H1 (cell line): ENCODE results near the gene CERS5. TPM values are rescaled to one million over a fixed set of nuclear protein-coding genes. Genes with fewer than 3 reads are reported as not detected.

Experiments
- CTCF ChIA-PET: fragments of 300-600 bp; sonication (Branson Sonifier 250); formaldehyde crosslinking; loops from one replicate; lab custom pipeline; 2021; ENCODE audit not compliant: partially characterized antibody; lab: Charles Lee
- POLR2A ChIA-PET: fragments of 300-600 bp; sonication (Branson Sonifier 250); formaldehyde crosslinking; loops from one replicate; lab custom pipeline; 2021; ENCODE audit warnings: inconsistent platforms; ENCODE audit not compliant: partially characterized antibody; lab: Charles Lee
- DNase-seq, 2 experiments: peaks; one replicate each; pipeline versions ENCODE4 v3.0.0 to v3.0.0-alpha.2; 2010 to 2022; ENCODE audit warnings: low spot score in 2 of 2, low read depth in 1 of 2, mixed read lengths in 1 of 2
- FAIRE-seq: peaks from 2 replicates; lab custom pipeline; 2011; peaks lifted over from hg19 to GRCh38; lab: Jason Lieb, UNC
- H2AFZ ChIP-seq: 2 replicates; pipeline ENCODE4 v1.8.1; 2012; ENCODE audit warnings: low read length, inconsistent platforms
- H2AK5ac ChIP-seq: 2 replicates; pipeline ENCODE4 v1.6.1; 2013; ENCODE audit warnings: low read depth, low read length
- H2BK120ac ChIP-seq: replicated peaks from 2 replicates; pipeline ENCODE3; 2013; ENCODE audit warnings: low read depth, low read length, inconsistent platforms
- H2BK12ac ChIP-seq: 2 replicates; pipeline ENCODE4 v1.6.1; 2013; ENCODE audit warnings: low read depth, low read length
- H2BK15ac ChIP-seq: 2 replicates; pipeline ENCODE4 v1.6.1; 2013; ENCODE audit warnings: low read length
- H2BK20ac ChIP-seq: 2 replicates; pipeline ENCODE4 v1.6.1; 2013; ENCODE audit warnings: low read length
- H2BK5ac ChIP-seq: 2 replicates; pipeline ENCODE4 v1.6.1; 2013; ENCODE audit warnings: low read depth, low read length
- H3K14ac ChIP-seq: 2 replicates; pipeline ENCODE4 v1.6.1; 2013; ENCODE audit warnings: inconsistent platforms; ENCODE audit not compliant: insufficient read length
- H3K18ac ChIP-seq: 2 replicates; pipeline ENCODE4 v1.6.1; 2013; ENCODE audit warnings: low read length; ENCODE audit errors: extremely low read depth
- H3K23ac ChIP-seq: 2 replicates; pipeline ENCODE4 v1.6.1; 2013; ENCODE audit warnings: inconsistent platforms; ENCODE audit not compliant: insufficient read length
- H3K23me2 ChIP-seq: 2 replicates; pipeline ENCODE4 v1.6.1; 2013; ENCODE audit warnings: low read depth, low read length
- H3K27ac ChIP-seq: 2 replicates; pipeline ENCODE4 v1.6.1; 2011; ENCODE audit warnings: low read depth, low read length, inconsistent platforms
- H3K27me3 ChIP-seq, 4 experiments: replicated peaks in 1 of 4; 1 replicate in 1 of 4; 2 replicates in 3 of 4; pipeline versions ENCODE4 v1.6.1 to v1.8.1; 2011 to 2013; ENCODE audit warnings: low read length in 3 of 4, mild to moderate bottlenecking in 3 of 4, inconsistent platforms in 2 of 4, mixed read lengths in 2 of 4, moderate library complexity in 1 of 4; ENCODE audit not compliant: control insufficient read depth in 3 of 4, insufficient read depth in 3 of 4; ENCODE audit errors: extremely low read depth in 1 of 4
- H3K36me3 ChIP-seq, 4 experiments: 2 replicates each; pipeline versions ENCODE4 v1.6.1 to v1.8.1; 2011 to 2013; ENCODE audit warnings: mild to moderate bottlenecking in 4 of 4, low read length in 3 of 4, moderate library complexity in 2 of 4, control low read depth in 1 of 4, inconsistent platforms in 1 of 4; ENCODE audit not compliant: insufficient read depth in 4 of 4, control insufficient read depth in 2 of 4
- H3K4ac ChIP-seq: replicated peaks from 2 replicates; pipeline ENCODE3; 2013; ENCODE audit warnings: low read length, low read depth, mixed read lengths, inconsistent platforms; ENCODE audit not compliant: insufficient read length
- H3K4me1 ChIP-seq, 4 experiments: replicated peaks in 1 of 4; 1 replicate in 1 of 4; 2 replicates in 3 of 4; pipeline versions ENCODE4 v1.6.1 to v1.8.1; 2011 to 2013; ENCODE audit warnings: low read length in 3 of 4, inconsistent platforms in 2 of 4, mixed read lengths in 1 of 4; ENCODE audit not compliant: insufficient read depth in 4 of 4, control insufficient read depth in 3 of 4
- H3K4me2 ChIP-seq, 2 experiments: 2 replicates each; pipeline versions ENCODE4 v1.6.1 to v1.8.1; 2011 to 2013; ENCODE audit warnings: low read depth in 2 of 2, low read length in 2 of 2, control low read depth in 1 of 2, inconsistent platforms in 1 of 2, mild to moderate bottlenecking in 1 of 2; ENCODE audit not compliant: insufficient read depth in 1 of 2
- H3K4me3 ChIP-seq, 4 experiments: fragments of 200-600, 300-600 bp in 1 of 4; sonication (generic), shearing (Covaris generic), sonication (Bioruptor Twin) in 1 of 4; 2 replicates each; pipeline versions ENCODE4 v1.5.1 to v1.8.1; 2011 to 2016; ENCODE audit warnings: low read length in 4 of 4, low read depth in 3 of 4, control low read depth in 2 of 4, inconsistent platforms in 2 of 4, mild to moderate bottlenecking in 2 of 4, mixed read lengths in 1 of 4, moderate library complexity in 1 of 4; ENCODE audit not compliant: insufficient read depth in 2 of 4; ENCODE audit errors: extremely low read depth in 1 of 4
- H3K56ac ChIP-seq: replicated peaks from 2 replicates; pipeline ENCODE3; 2013; ENCODE audit warnings: low read depth, mild to moderate bottlenecking, mixed read lengths, low read length, inconsistent platforms; ENCODE audit not compliant: insufficient read length
- H3K79me1 ChIP-seq: 2 replicates; pipeline ENCODE4 v1.6.1; 2013; ENCODE audit warnings: low read depth, low read length, control low read depth
- H3K79me2 ChIP-seq, 2 experiments: 2 replicates each; pipeline versions ENCODE4 v1.6.1 to v1.8.1; 2012 to 2013; ENCODE audit warnings: low read length in 2 of 2, mild to moderate bottlenecking in 2 of 2, inconsistent platforms in 1 of 2; ENCODE audit not compliant: insufficient read depth in 2 of 2, control insufficient read depth in 1 of 2
- H3K9ac ChIP-seq, 4 experiments: replicated peaks in 1 of 4; 1 replicate in 1 of 4; 2 replicates in 3 of 4; pipeline versions ENCODE4 v1.6.1 to v1.8.1; 2011 to 2013; ENCODE audit warnings: low read depth in 3 of 4, low read length in 3 of 4, control low read depth in 2 of 4, mild to moderate bottlenecking in 2 of 4, moderate library complexity in 2 of 4, inconsistent platforms in 1 of 4; ENCODE audit errors: extremely low read depth in 1 of 4
- H3K9me3 ChIP-seq, 2 experiments: 2 replicates each; pipeline versions ENCODE4 v1.6.1 to v1.8.1; 2012 to 2013; ENCODE audit warnings: mild to moderate bottlenecking in 2 of 2, moderate library complexity in 2 of 2, control low read depth in 1 of 2, inconsistent platforms in 1 of 2, low read depth in 1 of 2, low read length in 1 of 2, mixed read lengths in 1 of 2; ENCODE audit not compliant: insufficient read depth in 2 of 2
- H4K20me1 ChIP-seq, 2 experiments: replicated peaks in 1 of 2; 2 replicates each; pipeline versions ENCODE3 to v1.8.1; 2011 to 2013; ENCODE audit warnings: inconsistent platforms in 2 of 2, low read length in 2 of 2, mild to moderate bottlenecking in 1 of 2; ENCODE audit not compliant: insufficient read depth in 2 of 2, control insufficient read depth in 1 of 2
- H4K5ac ChIP-seq: 2 replicates; pipeline ENCODE4 v1.6.1; 2013; ENCODE audit warnings: low read length, low read depth, mixed read lengths, inconsistent platforms; ENCODE audit not compliant: insufficient read length
- H4K8ac ChIP-seq: 2 replicates; pipeline ENCODE4 v1.8.0; 2013; ENCODE audit warnings: mild to moderate bottlenecking, moderate library complexity, low read length, inconsistent platforms; ENCODE audit not compliant: insufficient read depth; ENCODE audit errors: extremely low read depth
- H4K91ac ChIP-seq: replicated peaks from 2 replicates; pipeline ENCODE3; 2013; ENCODE audit warnings: low read length, mixed read lengths, inconsistent platforms; ENCODE audit not compliant: insufficient read length
- ASH2L ChIP-seq: fragments of 200-600, 300-600 bp; sonication (generic); IDR thresholded peaks from one replicate; pipeline ENCODE4 v1.7.1; 2017; ENCODE audit warnings: low read length
- CBX8 ChIP-seq: fragments of 300-800, 300-1000 bp; sonication (generic); IDR thresholded peaks from 2 replicates; pipeline ENCODE4 v1.7.1; 2016; ENCODE audit warnings: low read depth, low read length, borderline replicate concordance
- CHD1 ChIP-seq: IDR thresholded peaks from 2 replicates; pipeline ENCODE4 v1.6.1; 2012; ENCODE audit warnings: low read depth, low read length, improper control_type of control experiment
- CTBP2 ChIP-seq: IDR thresholded peaks from 2 replicates; pipeline ENCODE4 v1.7.0; 2011; ENCODE audit warnings: borderline replicate concordance, mild to moderate bottlenecking, moderate library complexity, mixed read lengths, low read length; ENCODE audit not compliant: insufficient read depth, insufficient read length
- HDAC6 ChIP-seq: IDR thresholded peaks from one replicate; pipeline ENCODE4 v1.7.1; 2012; ENCODE audit warnings: low read depth, mild to moderate bottlenecking, inconsistent platforms, low read length, moderate library complexity
- RXRA ChIP-seq: IDR thresholded peaks from 2 replicates; pipeline ENCODE4 v1.6.1; 2011; ENCODE audit warnings: low read depth, mild to moderate bottlenecking, low read length, moderate library complexity; ENCODE audit not compliant: insufficient read depth
- TEAD4 ChIP-seq: IDR thresholded peaks from 2 replicates; pipeline ENCODE4 v1.6.1; 2012; ENCODE audit warnings: low read depth, low read length, inconsistent platforms, mixed read lengths
- YY1 ChIP-seq: IDR thresholded peaks from 2 replicates; pipeline ENCODE4 v1.6.1; 2011; ENCODE audit warnings: low read depth, mild to moderate bottlenecking, low read length
- WGBS, 2 experiments: shearing (Covaris generic) in 1 of 2; methylation state at CpG; one replicate each; pipeline versions ENCODE4 v1.1.6 to v1.1.7; 2013 to 2015; ENCODE audit warnings: low lambda C conversion rate in 2 of 2, mixed read lengths in 2 of 2, inconsistent platforms in 1 of 2, low coverage in 1 of 2, missing lambda C conversion rate in 1 of 2; ENCODE audit not compliant: insufficient replicate concordance in 2 of 2, insufficient coverage in 1 of 2, insufficient read length in 1 of 2; ENCODE audit errors: extremely low coverage in 1 of 2, missing lambda C conversion rate in 1 of 2; 5-methylcytosine and 5-hydroxymethylcytosine counted together
- polyA plus RNA-seq, 7 experiments: library from polyadenylated mRNA; depleted of rRNA in 3 of 7; stranded (reverse) in 5 of 7; unstranded in 2 of 7; fragments of >200 nt in 5 of 7; fragments of 200-250 nt in 2 of 7; gene quantifications; 1 replicate in 5 of 7; 2 replicates in 1 of 7; 4 replicates in 1 of 7; pipeline versions ENCODE4 v1.2.1 to v1.2.3, GENCODE V29; 2011 to 2013; ENCODE audit warnings: missing spikeins in 2 of 7, mixed read lengths in 2 of 7
- total RNA-seq: library from RNA; stranded (reverse); fragmentation: NEBNext Ultra II Directional; extraction: Animal tissue kit (Norgen Biotek cat#: 25700); gene quantifications from 2 replicates; pipeline ENCODE4 v1.2.1, GENCODE V29; 2021

CERS5 gene
- total and polyA plus RNA-seq, 2 of the 8 experiments (the other 6 are each of a cell fraction or from before 2014, with no cell fraction given): 69.2 to 119 TPM

DNA sequence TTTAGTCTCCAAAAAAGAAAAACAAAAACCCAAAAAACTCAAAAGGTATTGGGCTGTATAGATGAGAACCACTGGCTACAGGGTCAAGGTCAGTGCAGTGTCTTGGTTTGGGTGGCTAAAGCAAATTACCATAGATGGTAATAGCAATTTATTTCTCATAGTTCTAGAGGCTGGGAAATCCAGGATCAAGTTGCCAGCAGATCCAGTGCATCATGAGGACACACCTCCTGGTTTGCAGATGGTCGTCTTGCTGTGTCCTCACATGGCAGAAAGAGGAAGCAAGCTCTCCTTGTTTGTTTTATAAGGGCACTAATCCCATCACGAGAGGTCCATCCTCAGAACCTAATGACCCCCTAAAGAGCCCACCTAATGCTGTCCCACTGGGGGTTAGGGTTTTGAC lies 44.0 kb downstream of the CERS5 start:
- 77% methylated on average over 2 of the region's 2 CpGs; no CpG with 5 or more reads in 1 of the 2 experiments for WGBS, 2 experiments
- TF ChIP-seq YY1: no peak
- TF ChIP-seq ASH2L: no peak
- TF ChIP-seq CHD1: no peak
- no peak for TF ChIP-seq HDAC6
- TF ChIP-seq CTBP2: no peak
- TF ChIP-seq CBX8: no peak
- TF ChIP-seq TEAD4: no peak
- TF ChIP-seq RXRA: no peak
- TF ChIP-seq, all 59 proteins: peak for 0
- POLR2A ChIA-PET: interaction anchor here (2.1 kb wide), 2 partner anchors 9 to 10 kb away, joined by 5 to 16 read pairs; partner anchors contain the start of gene COX14

More for the DNA sequence above, 44.0 kb downstream of the CERS5 start:
- Histone ChIP-seq H4K91ac (no peak overlapping the region), H4K5ac (no peak overlapping the region), H3K4me1 (no peaks in the 10 kb centered on the region), H4K8ac (no peak overlapping the region), H4K20me1 (peaks cover 0 to 2% of the 10 kb centered on the region in 2 experiments), H3K4me3 (no peak overlapping the region), H3K36me3 (peaks cover 0 to 7% (median 2%) of the 10 kb centered on the region in 4 experiments; a peak in 3 of 8 replicates), H3K27ac (no peak overlapping the region), H3K23me2 (no peaks in the 10 kb centered on the region), H3K14ac (no peak overlapping the region), H3K9ac (no peak overlapping the region), H3K4me2 (no peak overlapping the region), H3K79me2 (no peaks in the 10 kb centered on the region), H2BK120ac (no peak overlapping the region), H3K18ac (no peak overlapping the region), H2BK5ac (no peak overlapping the region), H3K23ac (no peak overlapping the region), H2AK5ac (no peak overlapping the region), H2BK12ac (no peak overlapping the region), H2BK15ac (no peak overlapping the region), H2BK20ac (no peak overlapping the region), H3K27me3 (no peaks in the 10 kb centered on the region), H3K4ac (no peak overlapping the region), H3K9me3 (no peaks in the 10 kb centered on the region), H2AFZ (no peak overlapping the region), H3K79me1 (no peaks in the 10 kb centered on the region), H3K56ac (no peak overlapping the region)
- CTCF ChIA-PET: interaction anchor here (2.1 to 32.9 kb wide), 3 partner anchors 9 to 37 kb away, joined by 7 to 625 read pairs (median 9); partner anchors contain the start of gene SMARCD1
- no peak for FAIRE-seq
- DNase-seq: no peak
